ENCODE measurements around the gene LDB1. TPM values are rescaled to one million over a fixed set of nuclear protein-coding genes. Genes with fewer than 3 reads are reported as not detected.

LDB1 gene
- total and polyA plus RNA-seq, 2 donors (not counting 3 experiments of a cell fraction or from before 2014, with no cell fraction given) = 65.7 to 137 TPM

DNA sequence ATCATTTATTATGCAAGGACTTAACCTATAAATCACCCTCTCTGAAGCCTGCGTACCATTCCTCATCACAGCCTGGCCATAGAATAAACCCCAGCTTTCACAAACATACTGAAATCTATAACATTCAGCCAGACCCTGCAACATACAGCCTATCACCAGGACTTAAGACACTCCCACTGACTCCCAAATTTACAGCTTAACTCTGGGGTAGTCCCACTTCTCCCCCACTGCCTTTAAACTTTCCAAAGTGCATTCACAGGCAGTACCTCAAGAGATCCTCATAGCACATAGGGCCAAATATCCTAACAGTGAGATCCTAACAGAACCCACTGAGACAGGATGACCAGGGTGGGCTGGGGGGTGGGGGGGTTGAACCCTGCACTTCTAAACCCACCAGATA, 3.5 kb downstream of the LDB1 start:
- no peak overlapping the region for H3K4me2 ChIP-seq (ENCODE audit: insufficient read depth, low read length)
- H4K20me1 ChIP-seq (replicated peaks; ENCODE audit: control insufficient read depth, extremely low read depth, insufficient read depth, low read length) = no peaks in the 10 kb centered on the region
- no peak overlapping the region for H3K27ac ChIP-seq (ENCODE audit: insufficient read depth, low read depth, low read length)
- FAIRE-seq (no peak), DNase-seq (ENCODE audit: low read depth, low spot score) (no peak)
- no peaks in the 10 kb centered on the region for H3K27me3 ChIP-seq (ENCODE audit: control insufficient read depth in 2 of 2, insufficient read depth in 2 of 2, low read length in 2 of 2)
- dilution Hi-C loops (cut with MboI; ENCODE audit: extremely low pct_ligation_motif_present, low sequenced_read_pairs) = no loop called here
- H3K9me3 ChIP-seq (replicated peaks; ENCODE audit: control insufficient read depth, insufficient read depth, low read length) = no peaks in the 10 kb centered on the region
- intact Hi-C loops (cut with micrococcal nuclease) = loop anchor here (5.0 kb wide), 1 partner anchor 36 kb away; the partner anchor contains the start of gene NOLC1
- H2AFZ ChIP-seq (ENCODE audit: low read depth, low read length) = no peak overlapping the region
- ChIA-PET POLR2A (no interaction called here), CTCF (no interaction called here)
- no peak overlapping the region for H3K4me3 ChIP-seq (replicated peaks in 1 of 3; ENCODE audit: insufficient read depth in 1 of 3, low read depth in 1 of 3, low read length in 3 of 3)
- no peak overlapping the region for H3K9ac ChIP-seq (replicated peaks; ENCODE audit: extremely low read depth, insufficient read depth, low read length)
- no peaks in the 10 kb centered on the region for H3K36me3 ChIP-seq (ENCODE audit: control insufficient read depth in 2 of 2, extremely low read depth in 1 of 2, insufficient read depth in 2 of 2, low read length in 2 of 2)
- H3K4me1 ChIP-seq (ENCODE audit: control insufficient read depth, extremely low read depth, insufficient read depth, low read length) = peaks cover 62% of the 10 kb centered on the region
- H3K9me1 ChIP-seq (replicated peaks; ENCODE audit: control insufficient read depth, extremely low read depth, insufficient read depth, low read length) = no peaks in the 10 kb centered on the region
- TF ChIP-seq GATA2 (IDR thresholded peaks at IDR 0.05; ENCODE audit: insufficient read depth, insufficient read length, low read depth, low read length) (no peak), POLR2A (IDR thresholded peaks at IDR 0.05; ENCODE audit: low read depth, low read length) (no peak), POLR2AphosphoS5 (IDR thresholded peaks at IDR 0.05; ENCODE audit: insufficient read depth, low read depth, low read length) (no peak), JUN (IDR thresholded peaks at IDR 0.05; ENCODE audit: borderline replicate concordance, insufficient read depth, insufficient read length, low read depth) (no peak), EZH2 (IDR thresholded peaks at IDR 0.05; ENCODE audit: borderline replicate concordance, low read depth, low read length, severe bottlenecking) (no peak), MYC (IDR thresholded peaks at IDR 0.05; ENCODE audit: low read depth, low read length) (no peak), FOS (IDR thresholded peaks at IDR 0.05; ENCODE audit: borderline replicate concordance, insufficient read depth, low read length) (no peak)
- TF ChIP-seq, protein P1, sequence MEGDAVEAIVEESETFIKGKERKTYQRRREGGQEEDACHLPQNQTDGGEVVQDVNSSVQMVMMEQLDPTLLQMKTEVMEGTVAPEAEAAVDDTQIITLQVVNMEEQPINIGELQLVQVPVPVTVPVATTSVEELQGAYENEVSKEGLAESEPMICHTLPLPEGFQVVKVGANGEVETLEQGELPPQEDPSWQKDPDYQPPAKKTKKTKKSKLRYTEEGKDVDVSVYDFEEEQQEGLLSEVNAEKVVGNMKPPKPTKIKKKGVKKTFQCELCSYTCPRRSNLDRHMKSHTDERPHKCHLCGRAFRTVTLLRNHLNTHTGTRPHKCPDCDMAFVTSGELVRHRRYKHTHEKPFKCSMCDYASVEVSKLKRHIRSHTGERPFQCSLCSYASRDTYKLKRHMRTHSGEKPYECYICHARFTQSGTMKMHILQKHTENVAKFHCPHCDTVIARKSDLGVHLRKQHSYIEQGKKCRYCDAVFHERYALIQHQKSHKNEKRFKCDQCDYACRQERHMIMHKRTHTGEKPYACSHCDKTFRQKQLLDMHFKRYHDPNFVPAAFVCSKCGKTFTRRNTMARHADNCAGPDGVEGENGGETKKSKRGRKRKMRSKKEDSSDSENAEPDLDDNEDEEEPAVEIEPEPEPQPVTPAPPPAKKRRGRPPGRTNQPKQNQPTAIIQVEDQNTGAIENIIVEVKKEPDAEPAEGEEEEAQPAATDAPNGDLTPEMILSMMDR (IDR thresholded peaks at IDR 0.05; ENCODE audit: extremely low read depth in 1 of 2, insufficient read depth in 1 of 2, low read depth in 1 of 2, low read length in 2 of 2) = no peak
- TF ChIP-seq, protein P2, sequence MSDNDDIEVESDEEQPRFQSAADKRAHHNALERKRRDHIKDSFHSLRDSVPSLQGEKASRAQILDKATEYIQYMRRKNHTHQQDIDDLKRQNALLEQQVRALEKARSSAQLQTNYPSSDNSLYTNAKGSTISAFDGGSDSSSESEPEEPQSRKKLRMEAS (IDR thresholded peaks at IDR 0.05; ENCODE audit: insufficient read depth, insufficient read length) = no peak
- peaks cover 56% of the 10 kb centered on the region for H3K79me2 ChIP-seq (ENCODE audit: control insufficient read depth, insufficient read depth, low read length)
- BruUV-seq (replicated peaks) = no TSS peak

Measured in endothelial cell of umbilical vein (primary cell).